Measurements from ENCODE around the gene EPN2. TPM values are rescaled to one million over a fixed set of nuclear protein-coding genes. Genes with fewer than 3 reads are reported as not detected.

Gene EPN2
- total and polyA plus RNA-seq, 7 donors: 11.6 to 36.0 (median 25.3) TPM

- DNase-seq: no peak
- no peak overlapping the region for H3K27ac ChIP-seq
These were observed 100.0 kb downstream of the EPN2 start for GRCh38 chr17:19336938-19337711.

DNA sequence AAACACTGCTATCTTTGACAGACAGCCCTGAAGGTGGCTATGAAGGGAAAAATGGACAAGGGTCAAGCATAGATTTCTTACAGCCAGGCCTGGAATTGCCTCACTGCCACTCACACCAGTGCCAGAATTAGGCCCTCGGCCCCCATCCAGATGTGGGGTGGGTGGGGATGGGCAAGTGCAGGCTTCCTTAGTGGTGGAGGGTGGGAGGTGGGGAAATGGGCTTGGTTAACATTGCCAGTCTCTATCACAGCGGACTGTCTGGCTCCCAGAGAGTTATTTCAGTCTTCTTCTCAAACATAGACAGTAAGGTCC, 100.5 kb downstream of the EPN2 start:
- DNase-seq: no peak
- TF ChIP-seq, protein P1, sequence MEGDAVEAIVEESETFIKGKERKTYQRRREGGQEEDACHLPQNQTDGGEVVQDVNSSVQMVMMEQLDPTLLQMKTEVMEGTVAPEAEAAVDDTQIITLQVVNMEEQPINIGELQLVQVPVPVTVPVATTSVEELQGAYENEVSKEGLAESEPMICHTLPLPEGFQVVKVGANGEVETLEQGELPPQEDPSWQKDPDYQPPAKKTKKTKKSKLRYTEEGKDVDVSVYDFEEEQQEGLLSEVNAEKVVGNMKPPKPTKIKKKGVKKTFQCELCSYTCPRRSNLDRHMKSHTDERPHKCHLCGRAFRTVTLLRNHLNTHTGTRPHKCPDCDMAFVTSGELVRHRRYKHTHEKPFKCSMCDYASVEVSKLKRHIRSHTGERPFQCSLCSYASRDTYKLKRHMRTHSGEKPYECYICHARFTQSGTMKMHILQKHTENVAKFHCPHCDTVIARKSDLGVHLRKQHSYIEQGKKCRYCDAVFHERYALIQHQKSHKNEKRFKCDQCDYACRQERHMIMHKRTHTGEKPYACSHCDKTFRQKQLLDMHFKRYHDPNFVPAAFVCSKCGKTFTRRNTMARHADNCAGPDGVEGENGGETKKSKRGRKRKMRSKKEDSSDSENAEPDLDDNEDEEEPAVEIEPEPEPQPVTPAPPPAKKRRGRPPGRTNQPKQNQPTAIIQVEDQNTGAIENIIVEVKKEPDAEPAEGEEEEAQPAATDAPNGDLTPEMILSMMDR (IDR thresholded peaks at IDR 0.05): no peak
- Histone ChIP-seq H3K27me3 (ENCODE audit: insufficient read depth in 3 of 3, low read length in 2 of 3) (no peaks in the 10 kb centered on the region), H3K9me3 (no peaks in the 10 kb centered on the region), H3K36me3 (ENCODE audit: insufficient read depth in 1 of 2, low read depth in 1 of 2) (peaks cover 0 to 19% of the 10 kb centered on the region in 2 donors), H3K4me3 (no peak overlapping the region), H3K27ac (no peak overlapping the region), H3K4me1 (peaks cover 3% of the 10 kb centered on the region)
- ATAC-seq: peak in 1 of 4 donors; percentile 2
- 28 to 76% (median 43%) methylated on average over 1 to 2 of the region's 2 CpGs for WGBS, 3 donors
- intact Hi-C loops (cut with DNase I): no loop called here

More at GRCh38 chr17:19336938-19337711, 100.0 kb downstream of the EPN2 start:
- WGBS, 3 donors: 71 to 75% (median 73%) methylated on average over 21 of the region's 21 CpGs
- Histone ChIP-seq H3K4me3 (no peak overlapping the region), H3K27me3 (ENCODE audit: insufficient read depth in 3 of 3, low read length in 2 of 3) (no peaks in the 10 kb centered on the region), H3K9me3 (no peaks in the 10 kb centered on the region), H3K4me1 (peaks cover 3% of the 10 kb centered on the region), H3K36me3 (ENCODE audit: insufficient read depth in 1 of 2, low read depth in 1 of 2) (peaks cover 0 to 19% of the 10 kb centered on the region in 2 donors)
- TF ChIP-seq, protein P1 (IDR thresholded peaks at IDR 0.05): peak; percentile 47
- peak in 3 of 4 donors; percentile 17 to 51 (median 25) for ATAC-seq
- intact Hi-C loops (cut with DNase I): no loop called here

- Histone ChIP-seq H3K9me3 (no peaks in the 10 kb centered on the region), H3K27ac (no peak overlapping the region), H3K4me1 (peaks cover 3% of the 10 kb centered on the region), H3K27me3 (ENCODE audit: insufficient read depth in 3 of 3, low read length in 2 of 3) (no peaks in the 10 kb centered on the region), H3K36me3 (ENCODE audit: insufficient read depth in 1 of 2, low read depth in 1 of 2) (peaks cover 0 to 17% of the 10 kb centered on the region in 2 donors), H3K4me3 (no peak overlapping the region)
- 57 to 69% (median 64%) methylated on average over 7 of the region's 7 CpGs for WGBS, 3 donors
- DNase-seq (peak; percentile 66 to 81), ATAC-seq (peak; percentile 80 to 86 (median 84))
- intact Hi-C loops (cut with DNase I): no loop called here
- TF ChIP-seq, protein P1 (IDR thresholded peaks at IDR 0.05): peak; percentile 66
These were observed 101.1 kb downstream of the EPN2 start for GRCh38 chr17:19338031-19338990.

DNA sequence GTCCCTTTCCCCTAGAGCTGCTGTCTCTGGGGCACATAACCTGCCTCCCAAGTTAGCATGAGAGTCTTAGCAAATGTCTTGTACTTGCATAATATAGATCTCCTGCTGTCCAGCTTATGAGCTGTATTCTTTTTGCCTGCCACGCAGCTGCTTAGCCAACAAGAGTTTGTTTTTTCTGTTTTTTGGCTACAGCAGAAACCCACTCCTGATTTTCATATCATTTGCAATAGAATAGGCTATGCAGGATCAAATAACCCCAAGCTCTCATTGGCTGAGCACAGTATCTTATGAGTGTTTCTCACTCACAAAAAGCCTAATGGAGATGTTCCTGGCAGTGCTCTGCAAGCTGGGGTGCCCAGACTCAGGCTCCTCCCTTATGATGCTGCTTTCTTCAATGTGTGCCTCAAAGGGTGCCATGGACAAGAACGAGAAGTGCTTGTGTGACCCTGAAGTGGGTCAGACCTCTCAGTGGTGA, 102.2 kb downstream of the EPN2 start:
- Histone ChIP-seq H3K27me3 (ENCODE audit: insufficient read depth in 3 of 3, low read length in 2 of 3) (no peaks in the 10 kb centered on the region), H3K27ac (no peak overlapping the region), H3K9me3 (no peaks in the 10 kb centered on the region), H3K36me3 (ENCODE audit: insufficient read depth in 1 of 2, low read depth in 1 of 2) (peaks cover 0 to 6% of the 10 kb centered on the region in 2 donors), H3K4me3 (no peak overlapping the region), H3K4me1 (peaks cover 3% of the 10 kb centered on the region)
- 63 to 66% (median 65%) methylated on average over 2 of the region's 2 CpGs for WGBS, 3 donors
- DNase-seq: no peak
- no peak for ATAC-seq
- TF ChIP-seq, protein P1 (IDR thresholded peaks at IDR 0.05): no peak
- intact Hi-C loops (cut with DNase I): no loop called here

All from psoas muscle (tissue), 8 donors.